Measurements from ENCODE around the gene ZNF19. TPM values are rescaled to one million over a fixed set of nuclear protein-coding genes. Genes with fewer than 3 reads are reported as not detected.
A peak's percentile ranks its signal among the peaks of the same experiment; 100 is the strongest.

The ZNF19 gene
- total RNA-seq, 1 donor from 2014 or later, result 1.7 TPM

DNA sequence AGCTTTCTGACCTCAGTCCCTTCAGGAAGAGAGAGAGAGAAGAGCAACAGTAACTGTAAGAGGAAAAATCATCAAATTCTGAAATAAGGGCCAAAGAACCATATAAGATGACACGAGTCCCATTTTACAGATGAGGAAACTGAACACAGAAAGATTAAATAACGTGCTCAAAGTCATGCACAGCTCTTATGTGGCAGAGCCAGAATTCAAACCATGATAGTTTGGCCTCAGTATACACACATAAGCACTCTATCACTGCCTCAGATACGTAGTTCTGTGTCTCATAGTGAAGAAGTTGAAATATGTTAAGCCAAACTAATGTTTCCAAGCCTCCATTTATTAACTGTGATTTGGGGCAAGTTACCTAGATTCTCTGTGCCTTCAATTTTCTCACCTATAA lies 1.9 kb upstream of the ZNF19 start:
- TF ChIP-seq, protein P1, sequence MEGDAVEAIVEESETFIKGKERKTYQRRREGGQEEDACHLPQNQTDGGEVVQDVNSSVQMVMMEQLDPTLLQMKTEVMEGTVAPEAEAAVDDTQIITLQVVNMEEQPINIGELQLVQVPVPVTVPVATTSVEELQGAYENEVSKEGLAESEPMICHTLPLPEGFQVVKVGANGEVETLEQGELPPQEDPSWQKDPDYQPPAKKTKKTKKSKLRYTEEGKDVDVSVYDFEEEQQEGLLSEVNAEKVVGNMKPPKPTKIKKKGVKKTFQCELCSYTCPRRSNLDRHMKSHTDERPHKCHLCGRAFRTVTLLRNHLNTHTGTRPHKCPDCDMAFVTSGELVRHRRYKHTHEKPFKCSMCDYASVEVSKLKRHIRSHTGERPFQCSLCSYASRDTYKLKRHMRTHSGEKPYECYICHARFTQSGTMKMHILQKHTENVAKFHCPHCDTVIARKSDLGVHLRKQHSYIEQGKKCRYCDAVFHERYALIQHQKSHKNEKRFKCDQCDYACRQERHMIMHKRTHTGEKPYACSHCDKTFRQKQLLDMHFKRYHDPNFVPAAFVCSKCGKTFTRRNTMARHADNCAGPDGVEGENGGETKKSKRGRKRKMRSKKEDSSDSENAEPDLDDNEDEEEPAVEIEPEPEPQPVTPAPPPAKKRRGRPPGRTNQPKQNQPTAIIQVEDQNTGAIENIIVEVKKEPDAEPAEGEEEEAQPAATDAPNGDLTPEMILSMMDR (IDR thresholded peaks at IDR 0.05; ENCODE audit: borderline replicate concordance), result no peak
- intact Hi-C loops (cut with micrococcal nuclease), result loop anchor here (5.0 kb wide), 1 partner anchor 34 kb away; no protein-coding TSS in a partner anchor
- peaks cover 24% of the 10 kb centered on the region for H3K27me3 ChIP-seq (ENCODE audit: low read depth)
- H3K36me3 ChIP-seq, result no peaks in the 10 kb centered on the region
- DNase-seq, result no peak
- H3K9me3 ChIP-seq (replicated peaks), result no peaks in the 10 kb centered on the region
- no peaks in the 10 kb centered on the region for H3K4me1 ChIP-seq
- no peak overlapping the region for H3K4me3 ChIP-seq
- H3K27ac ChIP-seq (replicated peaks), result no peak overlapping the region

GRCh38 chr16:71490361-71490760 lies 1.2 kb upstream of the ZNF19 start:
- intact Hi-C loops (cut with micrococcal nuclease), result loop anchor here (5.0 kb wide), 1 partner anchor 33 kb away; no protein-coding TSS in a partner anchor

GRCh38 chr16:71484006-71484893 lies 4.9 kb downstream of the ZNF19 start:
- Histone ChIP-seq H3K4me3 (peak overlapping the region; percentile 100), H3K4me1 (peaks cover 19% of the 10 kb centered on the region), H3K27ac (replicated peaks) (peak overlapping the region; percentile 99), H3K27me3 (ENCODE audit: low read depth) (peaks cover 7% of the 10 kb centered on the region), H3K9me3 (replicated peaks) (no peaks in the 10 kb centered on the region), H3K36me3 (no peaks in the 10 kb centered on the region)
- TF ChIP-seq, protein P1 (IDR thresholded peaks at IDR 0.05; ENCODE audit: borderline replicate concordance), result no peak
- intact Hi-C loops (cut with micrococcal nuclease), result no loop called here
- DNase-seq, result peak; percentile 83

More at GRCh38 chr16:71490361-71490760, 1.2 kb upstream of the ZNF19 start:
- H3K4me3 ChIP-seq, result no peak overlapping the region
- H3K9me3 ChIP-seq (replicated peaks), result no peaks in the 10 kb centered on the region
- no peak overlapping the region for H3K27ac ChIP-seq (replicated peaks)
- H3K4me1 ChIP-seq, result no peaks in the 10 kb centered on the region
- TF ChIP-seq, protein P1 (IDR thresholded peaks at IDR 0.05; ENCODE audit: borderline replicate concordance), result no peak
- no peaks in the 10 kb centered on the region for H3K36me3 ChIP-seq
- DNase-seq, result no peak
- peaks cover 24% of the 10 kb centered on the region for H3K27me3 ChIP-seq (ENCODE audit: low read depth)

DNA sequence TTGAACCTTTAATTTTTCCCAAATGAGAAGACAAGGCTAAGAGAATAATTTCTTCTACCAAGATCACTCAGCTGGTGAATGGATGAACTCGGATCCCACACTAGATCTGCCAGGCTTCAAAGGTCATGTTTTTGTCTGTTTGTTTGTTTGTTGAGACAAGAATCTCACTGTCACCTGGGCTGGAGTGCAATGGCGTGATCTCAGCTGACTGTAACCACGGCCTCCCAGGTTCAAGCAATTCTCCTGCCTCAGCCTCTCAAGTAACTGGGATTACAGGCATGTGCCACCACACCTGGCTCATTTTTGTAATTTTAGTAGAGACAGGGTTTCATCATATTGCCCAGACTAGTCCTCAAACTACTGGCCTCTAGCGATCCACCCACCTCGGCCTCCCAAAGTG lies 6.6 kb downstream of the ZNF19 start:
- peaks cover 13% of the 10 kb centered on the region for H3K36me3 ChIP-seq
- H3K4me3 ChIP-seq, result no peak overlapping the region
- no peak for DNase-seq
- no peaks in the 10 kb centered on the region for H3K27me3 ChIP-seq (ENCODE audit: low read depth)
- H3K9me3 ChIP-seq (replicated peaks), result no peaks in the 10 kb centered on the region
- TF ChIP-seq, protein P1 (IDR thresholded peaks at IDR 0.05; ENCODE audit: borderline replicate concordance), result no peak
- H3K4me1 ChIP-seq, result peaks cover 19% of the 10 kb centered on the region
- H3K27ac ChIP-seq (replicated peaks), result no peak overlapping the region
- intact Hi-C loops (cut with micrococcal nuclease), result no loop called here

DNA sequence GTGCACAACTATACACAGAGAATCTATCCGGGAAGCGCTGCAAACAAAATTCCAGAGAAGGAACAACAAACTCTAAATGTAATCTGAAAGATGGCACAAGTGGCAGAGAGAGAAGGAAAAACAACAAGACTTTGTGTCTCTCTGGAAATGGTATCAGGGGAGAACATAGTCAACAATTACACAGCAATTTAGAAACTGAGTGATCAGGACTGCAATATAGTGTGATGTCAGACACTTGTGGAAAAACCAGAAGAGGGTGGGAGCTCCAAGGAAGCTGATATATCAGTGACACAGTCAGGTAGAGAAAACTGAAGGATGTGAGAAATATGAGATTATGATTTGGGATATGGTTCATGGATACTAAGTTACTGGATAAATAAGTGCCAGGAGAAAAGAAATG lies 8.2 kb downstream of the ZNF19 start:
- no peak for DNase-seq
- peaks cover 19% of the 10 kb centered on the region for H3K4me1 ChIP-seq
- no peaks in the 10 kb centered on the region for H3K27me3 ChIP-seq (ENCODE audit: low read depth)
- intact Hi-C loops (cut with micrococcal nuclease), result no loop called here
- no peak overlapping the region for H3K4me3 ChIP-seq
- no peak overlapping the region for H3K27ac ChIP-seq (replicated peaks)
- peaks cover 29% of the 10 kb centered on the region for H3K36me3 ChIP-seq
- no peaks in the 10 kb centered on the region for H3K9me3 ChIP-seq (replicated peaks)
- TF ChIP-seq, protein P1 (IDR thresholded peaks at IDR 0.05; ENCODE audit: borderline replicate concordance), result no peak
